Astrocyte (in vitro differentiated cells and primary cell): ENCODE results near the gene ATRN.

Experiments used
- CTCF ChIP-seq: IDR thresholded peaks from 2 replicates; pipeline ENCODE4 v1.5.1; 2011; ENCODE audit warnings: low read depth, mild to moderate bottlenecking, inconsistent platforms, low read length, moderate library complexity; ENCODE audit not compliant: insufficient read depth
- EZH2 ChIP-seq: IDR thresholded peaks from 2 replicates; pipeline ENCODE4 v1.6.1; 2012; ENCODE audit warnings: mild to moderate bottlenecking, low read length, inconsistent platforms; ENCODE audit not compliant: insufficient read depth

DNA sequence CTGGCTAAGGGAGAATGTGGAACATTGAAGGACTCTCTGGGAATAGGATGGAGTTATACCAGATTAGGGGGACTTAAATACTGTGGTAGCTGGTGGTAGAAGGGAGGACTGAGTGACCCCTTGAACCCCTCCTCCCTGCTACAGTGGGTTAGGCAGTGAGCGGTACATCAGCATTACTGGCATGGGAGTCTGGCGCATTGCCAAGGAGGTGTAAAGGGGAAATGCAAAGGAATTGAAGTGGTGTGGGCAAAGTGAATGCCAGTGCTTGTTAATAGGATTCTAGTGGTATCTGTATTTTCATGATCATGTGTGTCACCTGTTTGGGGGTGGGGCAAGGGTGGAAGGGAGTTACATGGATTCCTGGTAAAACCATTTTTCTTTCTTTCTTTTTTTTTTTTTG, 132.3 kb downstream of the ATRN start:
- TF ChIP-seq CTCF (no peak), EZH2 (no peak)
